Left cardiac atrium (tissue), 4 donors: Measurements from ENCODE around the gene MEIKIN. TPM values are rescaled to one million over a fixed set of nuclear protein-coding genes. Genes with fewer than 3 reads are reported as not detected.
A peak's percentile ranks its signal among the peaks of the same experiment; 100 is the strongest.

ENCODE experiments used
- ATAC-seq, 2 donors: fragments of 200-7000 bp; cut with Tn5 transposase; one replicate each; pipeline ENCODE4 v1.9.1; 2020; ENCODE audit warnings: mild to moderate bottlenecking in 2 of 2, moderate library complexity in 2 of 2
- DNase-seq: peaks from one replicate; pipeline ENCODE4 v3.0.0-alpha.2; 2020
- intact Hi-C, 2 donors: fragments of 100-400 bp; cut with DNase I; formaldehyde crosslinking; loops; one replicate each; pipeline versions ENCODE4 v1.14.1 to v1.15.1; 2022 to 2023
- long read RNA-seq: library from polyadenylated mRNA; unstranded; transcript quantifications from one replicate; pipeline ENCODE4 v2.0.0, GENCODE V29; 2021
- total RNA-seq, 2 donors: library from RNA; stranded (reverse); fragmentation: NEBNext Ultra II Directional; extraction: Animal tissue kit (Norgen Biotek cat#: 25700); gene quantifications; one replicate each; pipeline ENCODE4 v1.2.1, GENCODE V29; 2021
- donor health status: DM: no; HTN: yes; CAD: no.
- donor health status: DM: no; HTN: yes; CAD: no; lungs with severe emphysema.
- donor health status: DM: yes; HTN: yes; CAD: no.
- donor health status: Dilated cardiomyopathy.

MEIKIN gene, protein sequence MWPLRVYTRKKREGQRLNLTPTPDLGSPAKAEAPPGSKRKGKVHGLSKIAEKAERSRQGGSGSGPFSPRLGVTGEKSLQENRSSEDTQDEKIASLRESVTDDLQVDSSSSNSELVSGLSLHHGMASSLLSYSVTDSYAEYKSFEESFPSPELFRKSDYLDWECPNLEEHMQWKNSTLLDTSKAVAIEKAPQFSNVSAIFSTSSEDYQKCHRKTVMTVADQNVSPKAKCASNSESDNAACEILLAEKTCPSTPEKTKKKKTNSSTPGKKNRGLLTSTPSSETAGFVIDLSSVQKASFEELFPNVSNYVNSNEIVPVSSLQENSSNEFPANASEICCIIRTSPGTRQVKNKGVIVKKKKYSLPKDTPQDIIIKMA
- not detected for total RNA-seq
- long read RNA-seq, result 0 reads

DNA sequence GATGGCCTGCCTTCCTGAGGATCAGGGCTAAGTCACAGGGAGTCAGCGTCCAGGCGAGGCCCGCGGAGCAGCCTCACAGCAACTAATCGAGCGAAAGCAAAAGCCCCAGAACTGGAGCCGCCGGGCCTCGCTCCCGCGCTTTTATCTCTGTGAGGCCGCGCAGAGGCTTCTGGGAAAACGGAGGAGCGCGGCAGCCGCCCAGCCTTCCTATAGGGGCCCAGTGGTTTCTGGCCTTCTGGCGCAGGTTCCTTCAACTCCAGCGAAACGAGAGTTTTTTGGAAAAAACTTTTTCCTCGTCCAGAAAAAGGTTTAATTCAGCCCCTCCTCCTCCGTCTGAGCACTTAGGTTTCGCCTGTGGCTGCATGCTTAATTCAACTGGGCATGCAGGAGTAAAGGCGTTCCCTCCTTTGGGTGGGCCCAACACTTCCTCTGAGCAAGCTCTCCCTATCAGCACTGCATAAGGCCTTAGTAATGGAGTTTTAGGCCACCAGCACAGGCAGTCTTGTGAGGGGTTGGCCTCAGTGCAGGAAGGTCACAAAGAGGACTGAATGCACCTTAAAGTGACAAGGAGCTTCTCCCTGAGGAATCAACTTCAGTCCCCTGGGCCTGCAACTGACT is at the start of gene MEIKIN:
Gene MEIKIN (minus strand): TSS at position 113 of the 618 bp plus-strand sequence. CDS start 158 bp downstream, outside the sequence.
- no peak for DNase-seq
- intact Hi-C loops, result no loop called here
- no peak for ATAC-seq

DNA sequence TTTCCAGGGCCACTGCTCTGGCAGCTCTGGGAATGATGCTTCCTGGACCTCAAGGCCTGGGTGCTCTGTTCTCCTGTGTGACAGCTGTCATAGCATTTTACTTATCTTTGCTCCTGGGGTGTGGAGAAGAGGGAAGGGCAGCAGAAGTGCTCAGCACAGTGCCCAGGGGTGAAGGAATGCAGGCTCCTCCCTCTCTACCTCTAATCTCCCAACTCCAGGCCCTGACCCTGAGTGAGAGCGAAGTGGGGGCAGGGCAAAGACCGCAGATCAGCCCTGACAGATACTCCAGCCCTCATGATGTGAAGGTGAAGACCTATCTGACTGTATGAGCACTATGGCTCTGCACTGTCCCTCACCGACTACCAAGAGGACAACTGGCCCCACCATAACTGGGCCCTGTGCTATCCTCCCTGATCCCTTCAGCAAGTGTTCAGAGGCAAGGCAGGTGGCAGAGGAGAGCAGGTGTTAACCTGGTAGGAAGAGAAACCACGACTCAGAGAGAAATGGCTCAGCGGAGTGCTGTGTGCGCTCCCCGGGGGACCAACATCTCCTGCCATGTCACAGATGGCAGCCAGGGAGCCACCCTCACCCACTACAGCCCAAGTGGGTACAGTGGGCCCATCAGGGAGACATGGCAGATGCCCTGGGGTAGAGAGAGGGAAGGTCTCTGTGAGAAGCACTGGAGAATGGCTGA is 49.2 kb upstream of the MEIKIN start:
- DNase-seq, result no peak
- no peak for ATAC-seq
- intact Hi-C loops, result no loop called here

- ATAC-seq, result no peak
- intact Hi-C loops, result no loop called here
- no peak for DNase-seq
Measured at GRCh38 chr5:131994090-131994489, 48.6 kb upstream of the MEIKIN start.

DNA sequence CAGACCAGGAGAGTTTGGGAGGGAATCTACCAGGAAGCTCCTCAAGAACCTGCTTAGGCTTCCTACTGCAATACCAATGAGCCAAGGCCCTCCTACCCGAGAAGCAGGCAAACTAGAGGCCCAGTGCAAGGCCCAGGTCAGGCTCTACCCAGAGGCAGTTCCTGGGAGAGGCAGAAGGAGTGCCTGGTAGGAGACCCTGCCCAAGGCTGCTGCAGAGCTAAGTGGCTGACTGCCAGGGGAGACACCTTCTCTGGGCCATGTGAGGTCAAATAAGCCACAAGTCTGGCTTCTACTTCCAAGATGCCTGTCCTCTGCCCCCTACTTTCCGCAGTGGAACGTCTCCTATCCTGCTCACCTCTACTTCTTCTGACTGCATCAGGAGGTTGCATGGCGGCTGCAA is 48.2 kb upstream of the MEIKIN start:
- no peak for DNase-seq
- intact Hi-C loops, result no loop called here
- no peak for ATAC-seq

- intact Hi-C loops, result no loop called here
- DNase-seq (no peak), ATAC-seq (no peak)
Measured at GRCh38 chr5:131992370-131992769, 46.9 kb upstream of the MEIKIN start.

DNA sequence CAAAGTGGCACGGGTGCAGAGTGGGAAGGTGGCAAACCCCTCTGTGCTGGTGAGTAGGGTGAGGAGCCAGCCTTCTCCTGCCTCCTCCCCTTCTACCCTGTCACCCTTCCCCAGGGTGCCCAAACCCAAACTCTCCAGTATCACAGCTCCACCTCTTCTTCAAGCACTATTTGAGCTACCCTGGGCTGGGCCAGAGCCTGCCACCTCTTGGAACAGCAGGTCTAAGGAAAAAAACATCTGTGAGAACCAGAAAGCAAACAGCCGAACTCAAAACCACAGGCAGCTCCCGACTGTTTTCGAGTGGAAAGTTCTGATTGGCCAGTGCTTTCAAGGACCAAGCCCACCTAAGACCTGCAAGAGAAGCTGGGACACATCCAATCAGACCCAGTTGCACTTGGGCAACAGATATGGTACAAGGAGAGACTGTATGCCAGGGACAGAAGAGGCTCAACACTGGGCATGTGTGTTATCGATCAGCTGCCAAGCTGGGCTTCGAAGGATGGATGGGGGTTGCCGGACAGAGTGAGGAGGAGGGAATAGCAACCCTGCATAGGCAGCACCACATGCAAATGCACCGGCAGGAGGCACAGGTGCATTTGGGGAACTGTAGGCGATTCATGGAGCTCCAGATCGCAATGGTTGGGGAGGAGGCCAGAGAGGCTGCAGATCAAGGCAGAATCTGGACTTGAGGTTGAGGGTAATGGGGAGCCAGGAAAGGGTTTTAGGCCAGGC is 46.3 kb upstream of the MEIKIN start:
- intact Hi-C loops, result no loop called here
- no peak for DNase-seq
- ATAC-seq, result no peak

- ATAC-seq (no peak), DNase-seq (no peak)
- intact Hi-C loops, result no loop called here
Measured at GRCh38 chr5:131990716-131991115, 45.3 kb upstream of the MEIKIN start.

GRCh38 chr5:131988601-131989000 is 43.1 kb upstream of the MEIKIN start:
- intact Hi-C loops, result no loop called here
- no peak for ATAC-seq
- no peak for DNase-seq

DNA sequence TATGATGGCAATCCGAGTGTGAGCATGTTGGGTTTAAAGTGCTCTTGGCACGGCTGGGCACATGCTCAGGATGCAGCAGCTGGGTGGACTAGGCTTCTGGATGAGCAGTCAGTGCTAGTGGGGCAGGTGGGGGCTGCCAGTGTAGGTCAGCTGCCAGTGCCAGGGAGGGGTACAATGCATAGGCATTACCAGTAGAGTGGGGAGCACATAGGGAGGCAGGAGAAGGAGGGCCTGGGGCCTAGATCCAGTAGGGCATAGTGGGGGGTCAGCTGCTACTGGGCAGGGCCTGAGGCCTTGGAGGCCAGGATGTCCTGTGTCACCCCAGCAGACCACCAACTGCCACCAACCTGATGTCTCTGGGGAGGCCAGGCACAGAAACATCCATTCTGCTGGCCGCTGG is 41.8 kb upstream of the MEIKIN start:
- DNase-seq (no peak), ATAC-seq (no peak)
- intact Hi-C loops, result no loop called here

DNA sequence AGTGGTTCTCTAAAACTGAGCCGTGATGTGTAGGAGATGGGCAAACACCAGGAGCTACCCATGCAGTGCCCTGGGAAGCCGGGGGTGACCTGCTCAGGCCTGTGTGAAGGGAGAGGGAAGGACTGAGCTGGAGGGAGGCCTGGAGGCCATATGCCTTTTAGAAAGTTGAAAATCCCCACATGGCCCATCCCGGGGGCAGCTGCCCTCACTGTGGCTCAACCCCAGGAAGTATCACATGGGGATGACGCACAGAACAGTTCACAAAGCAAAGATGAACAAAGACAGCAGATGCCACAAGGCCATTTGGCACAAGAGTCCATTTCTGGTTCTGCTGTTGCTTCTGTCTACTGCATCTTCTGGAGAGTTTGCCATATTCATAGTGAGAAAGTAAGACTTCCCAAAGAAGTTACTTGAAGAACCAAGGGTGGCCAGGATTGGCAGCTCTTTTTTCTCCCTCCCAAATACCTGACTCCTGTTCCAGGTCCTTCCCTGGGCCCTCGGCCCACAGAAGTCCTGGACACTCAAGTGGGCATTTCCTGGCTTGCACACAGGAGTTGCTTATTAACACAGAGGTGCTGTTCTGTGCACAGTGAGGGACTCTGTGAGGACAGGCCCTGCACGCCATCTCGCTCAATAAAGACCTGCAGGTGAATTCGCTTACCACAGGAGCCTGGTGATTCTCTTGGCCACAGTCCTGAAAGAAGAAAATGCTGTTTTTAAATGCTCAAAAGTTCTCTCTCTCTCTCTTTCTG is 40.9 kb upstream of the MEIKIN start:
- ATAC-seq (no peak), DNase-seq (no peak)
- intact Hi-C loops, result no loop called here

DNA sequence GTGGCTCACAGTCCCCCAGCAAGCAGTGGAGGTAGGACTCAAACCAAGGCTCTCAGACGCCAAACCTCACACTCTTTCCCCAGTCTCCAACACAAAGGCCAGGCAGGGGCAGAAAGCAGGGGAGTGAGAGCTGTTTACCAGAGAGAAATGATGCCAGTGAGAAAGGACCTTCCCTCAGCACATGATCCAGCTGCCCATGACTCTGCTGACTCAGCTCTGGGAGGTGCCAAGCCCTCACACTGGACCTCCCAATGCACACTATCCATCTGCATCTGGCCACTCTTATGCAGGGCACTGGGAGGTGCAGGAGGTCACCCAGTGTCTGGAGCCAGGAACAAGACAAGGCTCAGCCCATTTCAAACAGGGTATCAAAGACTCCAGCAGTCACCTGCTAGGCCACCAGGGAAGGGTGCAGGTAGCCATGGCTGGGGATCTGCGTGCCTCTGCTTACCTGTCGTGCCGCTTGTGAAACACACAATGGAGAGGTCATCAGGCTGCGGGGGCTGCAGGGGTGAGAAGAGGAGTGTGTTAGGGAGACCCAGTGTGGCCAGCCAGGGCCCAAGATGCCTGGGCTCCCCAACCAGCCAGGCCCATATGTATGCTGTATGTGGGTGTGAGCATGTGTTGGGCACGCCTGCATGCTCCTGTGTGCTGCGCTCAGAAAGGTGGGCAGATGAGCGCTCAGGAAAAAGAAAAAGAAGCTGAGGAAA is 39.6 kb upstream of the MEIKIN start:
- intact Hi-C loops, result no loop called here
- DNase-seq (no peak), ATAC-seq (no peak)

DNA sequence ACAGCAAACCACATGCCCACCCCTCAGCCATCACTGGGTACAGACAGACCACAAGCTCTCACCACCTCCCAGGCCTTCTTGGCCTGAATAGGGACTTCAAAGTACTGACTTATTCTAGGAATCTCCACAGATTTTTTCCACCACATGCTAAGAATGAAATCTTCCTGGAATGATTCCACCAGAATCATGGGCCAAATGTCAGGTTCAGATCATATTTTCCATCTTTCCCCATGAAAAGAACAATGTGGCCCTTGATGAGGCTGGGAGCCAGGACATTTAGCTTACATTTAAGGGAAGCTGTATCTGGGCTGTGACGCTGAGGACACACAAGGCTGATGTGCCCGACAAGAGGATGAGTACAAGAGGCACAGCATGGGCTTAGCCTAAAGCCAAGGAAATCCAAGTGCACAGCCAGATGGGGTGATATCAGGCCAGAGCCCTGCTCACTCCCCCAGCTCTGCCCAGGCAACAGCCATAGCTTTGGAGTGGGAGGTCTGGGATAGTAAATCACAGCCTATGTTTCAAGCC is 37.8 kb upstream of the MEIKIN start:
- ATAC-seq (peak in 1 of 2 donors; percentile 48), DNase-seq (no peak)
- intact Hi-C loops, result no loop called here

DNA sequence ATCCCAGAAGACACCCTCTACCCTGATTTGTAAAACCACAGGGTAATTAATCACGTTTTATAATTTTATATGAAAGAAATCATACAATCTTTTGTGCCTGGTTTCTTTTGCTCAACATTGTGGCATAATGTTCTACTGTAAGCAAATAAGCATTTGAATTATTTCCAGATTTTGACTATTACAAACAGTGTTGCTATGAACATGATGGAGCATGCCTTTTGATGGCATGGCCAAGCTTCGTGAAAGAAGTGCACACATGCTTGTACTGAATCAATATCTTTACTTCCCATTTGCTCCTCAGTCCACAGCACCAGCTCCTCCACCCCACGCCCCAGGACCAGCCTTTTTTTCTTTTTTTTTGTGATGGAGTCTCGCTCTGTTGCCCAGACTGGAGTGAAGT is 36.1 kb upstream of the MEIKIN start:
- intact Hi-C loops, result no loop called here
- DNase-seq (no peak), ATAC-seq (no peak)

GRCh38 chr5:131980696-131981095 is 35.2 kb upstream of the MEIKIN start:
- intact Hi-C loops, result no loop called here
- ATAC-seq (no peak), DNase-seq (no peak)

DNA sequence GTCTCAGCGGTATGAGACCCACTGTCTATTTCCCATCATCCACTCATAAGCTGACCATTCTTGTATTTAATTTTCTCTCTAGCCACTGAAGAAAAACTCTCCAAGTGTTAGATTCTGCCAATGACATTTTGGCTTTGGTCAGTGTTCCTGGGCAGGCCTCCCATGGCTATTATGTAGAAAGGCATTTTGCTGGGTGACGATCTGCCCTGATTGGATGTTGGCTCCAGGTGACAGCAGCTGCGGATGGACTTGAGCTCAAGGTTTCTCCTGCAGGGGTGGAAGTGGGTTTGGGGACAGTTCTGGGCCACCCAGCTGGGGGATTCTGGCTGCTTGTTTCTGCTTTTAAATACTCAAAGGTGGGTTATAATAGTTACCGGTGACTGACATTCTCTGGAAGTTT is 34.4 kb upstream of the MEIKIN start:
- no peak for ATAC-seq
- DNase-seq, result no peak
- intact Hi-C loops, result no loop called here

DNA sequence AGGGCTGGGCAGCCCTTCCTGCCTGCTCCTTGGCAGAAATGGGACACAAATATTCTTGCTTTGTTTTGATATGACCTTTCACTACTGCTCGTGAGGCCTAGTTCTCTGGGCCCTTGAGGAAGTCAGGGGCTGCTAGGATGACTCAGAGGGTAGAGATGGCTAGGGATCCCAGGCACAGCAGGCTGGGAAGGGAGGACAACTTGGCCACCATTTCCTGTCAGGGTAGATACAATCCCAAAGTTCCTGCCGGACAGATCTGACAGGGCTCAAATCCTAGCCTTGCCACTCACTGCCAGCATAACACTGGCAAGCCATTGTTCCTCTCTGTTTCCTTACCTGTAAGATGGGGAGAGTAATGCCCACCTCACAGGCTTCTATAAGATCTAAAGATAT is 31.7 kb upstream of the MEIKIN start:
- DNase-seq (no peak), ATAC-seq (no peak)
- intact Hi-C loops, result no loop called here

DNA sequence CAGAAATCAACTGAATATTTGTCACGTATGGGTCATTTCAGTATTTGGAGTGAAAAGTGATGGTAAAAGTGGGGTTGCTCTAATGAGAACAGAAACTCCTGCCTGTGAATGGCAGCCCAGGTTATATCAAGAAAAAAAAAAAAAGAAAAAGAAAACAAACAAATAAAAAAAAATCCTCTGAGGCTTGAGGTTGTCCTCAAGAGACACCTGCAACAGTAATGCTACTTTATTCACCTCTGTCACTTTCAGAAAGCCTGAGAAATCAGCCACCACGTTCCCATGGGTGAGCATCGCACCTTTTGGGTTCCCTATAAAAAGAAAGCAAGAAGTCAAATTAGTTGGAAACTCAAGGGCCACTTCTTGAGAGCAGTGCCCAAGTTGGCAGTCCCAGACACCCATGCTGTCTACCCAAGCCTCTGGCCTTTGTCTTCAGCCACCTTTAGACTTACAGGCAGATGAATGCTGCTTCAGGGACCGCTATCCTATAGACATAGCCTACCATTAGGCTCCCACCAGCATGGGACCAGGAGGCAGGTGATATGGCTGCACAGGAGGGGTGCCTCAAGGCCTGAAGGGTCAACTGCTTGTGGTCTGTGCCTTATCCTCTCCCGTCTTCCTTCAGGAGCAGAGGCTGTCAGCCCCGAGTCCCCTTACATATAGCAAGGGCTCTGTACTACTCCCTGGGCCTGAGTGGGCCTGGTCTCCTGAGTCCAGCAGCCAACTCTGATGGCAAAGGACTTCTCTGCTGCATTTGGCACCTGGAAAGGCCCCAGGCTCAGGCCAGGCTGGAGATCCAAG is 31.1 kb upstream of the MEIKIN start:
- DNase-seq, result no peak
- ATAC-seq, result no peak
- intact Hi-C loops, result no loop called here
